Liver (tissue), 9 donors: ENCODE data around the gene TMPRSS9. TPM values are rescaled to one million over a fixed set of nuclear protein-coding genes. Genes with fewer than 3 reads are reported as not detected.

Source experiments
- DNase-seq: peaks from one replicate; pipeline ENCODE4 v3.0.0-alpha.2; 2017; ENCODE audit warnings: low spot score
- H3K27ac ChIP-seq, 2 donors: one replicate each; pipeline ENCODE4 v1.7.0; 2013; ENCODE audit warnings: inconsistent platforms in 2 of 2, low read length in 2 of 2, control low read depth in 1 of 2, low read depth in 1 of 2, mild to moderate bottlenecking in 1 of 2
- H3K27me3 ChIP-seq, 4 donors: one replicate each; pipeline versions ENCODE4 v1.6.1 to v1.7.0; 2013; ENCODE audit warnings: low read length in 3 of 4, inconsistent platforms in 1 of 4, mild to moderate bottlenecking in 1 of 4, moderate library complexity in 1 of 4; ENCODE audit not compliant: control insufficient read depth in 4 of 4, insufficient read depth in 4 of 4
- H3K36me3 ChIP-seq, 4 donors: one replicate each; pipeline versions ENCODE4 v1.6.1 to v1.7.0; 2013; ENCODE audit warnings: low read length in 3 of 4, mild to moderate bottlenecking in 3 of 4, low read depth in 1 of 4, moderate library complexity in 1 of 4; ENCODE audit not compliant: control insufficient read depth in 4 of 4, insufficient read depth in 3 of 4
- H3K4me1 ChIP-seq, 4 donors: one replicate each; pipeline versions ENCODE4 v1.6.1 to v1.7.0; 2013; ENCODE audit warnings: low read length in 3 of 4, mild to moderate bottlenecking in 3 of 4, moderate library complexity in 1 of 4; ENCODE audit not compliant: control insufficient read depth in 4 of 4, insufficient read depth in 4 of 4
- H3K4me3 ChIP-seq, 3 donors: one replicate each; pipeline versions ENCODE4 v1.6.1 to v1.7.0; 2013; ENCODE audit warnings: low read length in 3 of 3, control low read depth in 1 of 3, low read depth in 1 of 3, mild to moderate bottlenecking in 1 of 3
- H3K9ac ChIP-seq, 2 donors: one replicate each; pipeline ENCODE4 v1.7.0; 2013; ENCODE audit warnings: low read length in 2 of 2, mild to moderate bottlenecking in 2 of 2, moderate library complexity in 2 of 2, control low read depth in 1 of 2, low read depth in 1 of 2
- H3K9me3 ChIP-seq, 4 donors: one replicate each; pipeline versions ENCODE4 v1.6.1 to v1.7.0; 2013; ENCODE audit warnings: low read length in 3 of 4; ENCODE audit not compliant: control insufficient read depth in 4 of 4
- EGR1 ChIP-seq, 2 donors: IDR thresholded peaks; 2 replicates each; pipeline ENCODE4 v1.6.1; 2016 to 2018; ENCODE audit warnings: antibody characterized with exemption in 2 of 2, low read depth in 2 of 2
- FOXA2 ChIP-seq: IDR thresholded peaks from 2 replicates; pipeline ENCODE4 v1.6.1; 2016; ENCODE audit warnings: antibody characterized with exemption
- GABPA ChIP-seq, 2 donors: IDR thresholded peaks in 1 of 2; conservative IDR thresholded peaks in 1 of 2; 2 replicates each; pipeline ENCODE4 v1.6.1; 2016; ENCODE audit warnings: antibody characterized with exemption in 2 of 2, mild to moderate bottlenecking in 1 of 2, moderate library complexity in 1 of 2
- HNF4G ChIP-seq: IDR thresholded peaks from 2 replicates; pipeline ENCODE4 v1.6.1; 2016; ENCODE audit warnings: antibody characterized with exemption
- JUND ChIP-seq, 2 donors: IDR thresholded peaks; 2 replicates each; pipeline ENCODE4 v1.6.1; 2016; ENCODE audit warnings: antibody characterized with exemption in 2 of 2
- NR2F2 ChIP-seq: IDR thresholded peaks from 2 replicates; pipeline ENCODE4 v1.6.1; 2016; ENCODE audit warnings: antibody characterized with exemption
- RXRA ChIP-seq, 2 donors: IDR thresholded peaks; 2 replicates each; pipeline ENCODE4 v1.6.1; 2017 to 2018; ENCODE audit warnings: antibody characterized with exemption in 2 of 2, mild to moderate bottlenecking in 1 of 2
- TAF1 ChIP-seq: conservative IDR thresholded peaks from 2 replicates; pipeline ENCODE4 v1.6.1; 2016; ENCODE audit warnings: antibody characterized with exemption, mild to moderate bottlenecking
- YY1 ChIP-seq: IDR thresholded peaks from 2 replicates; pipeline ENCODE4 v1.6.1; 2016; ENCODE audit warnings: antibody characterized with exemption, mild to moderate bottlenecking
- WGBS: extraction: QIAGEN DNeasy Blood & Tissue Kit; methylation state at CpG from one replicate; pipeline ENCODE4 v1.1.7; 2013; 5-methylcytosine and 5-hydroxymethylcytosine counted together
- polyA plus RNA-seq, 2 donors: library from polyadenylated mRNA; stranded (reverse) in 1 of 2; unstranded in 1 of 2; fragments of 200-250 nt in 1 of 2; fragments of >200 nt in 1 of 2; fragmentation: Nextera tagmentation in 1 of 2; extraction: Ambion mirVana in 1 of 2; gene quantifications; one replicate each; pipeline versions ENCODE4 v1.2.1 to v1.2.3, GENCODE V29; 2013 to 2015
- total RNA-seq, 2 donors: library from RNA; depleted of rRNA; stranded (reverse); fragments of >200 nt; gene quantifications; one replicate each; pipeline ENCODE4 v1.2.3, GENCODE V29; 2014
- TF ChIP-seq, protein P1 (sequence below): fragments of 150-350 bp; IDR thresholded peaks from 2 replicates; pipeline ENCODE4 v1.5.1; 2017; ENCODE audit warnings: improper control_type of control experiment, low read depth, low read length; ENCODE audit not compliant: missing input control
- TF ChIP-seq, protein P2 (sequence below): IDR thresholded peaks from 2 replicates; pipeline ENCODE4 v1.6.1; 2016; ENCODE audit warnings: antibody characterized with exemption
- TF ChIP-seq, protein P3 (sequence below): IDR thresholded peaks from 2 replicates; pipeline ENCODE4 v1.6.1; 2016; ENCODE audit warnings: antibody characterized with exemption
- TF ChIP-seq, protein P4 (sequence below): IDR thresholded peaks from 2 replicates; pipeline ENCODE4 v1.6.1; 2016; ENCODE audit warnings: antibody characterized with exemption, mild to moderate bottlenecking
- donor health status: healthy.
- donor health status: healthy.
- donor health status: healthy.
- donor health status: healthy.
- donor health status: healthy.

Gene TMPRSS9
- total and polyA plus RNA-seq, 4 donors = 0.39 to 24.8 (median 1.5) TPM

DNA sequence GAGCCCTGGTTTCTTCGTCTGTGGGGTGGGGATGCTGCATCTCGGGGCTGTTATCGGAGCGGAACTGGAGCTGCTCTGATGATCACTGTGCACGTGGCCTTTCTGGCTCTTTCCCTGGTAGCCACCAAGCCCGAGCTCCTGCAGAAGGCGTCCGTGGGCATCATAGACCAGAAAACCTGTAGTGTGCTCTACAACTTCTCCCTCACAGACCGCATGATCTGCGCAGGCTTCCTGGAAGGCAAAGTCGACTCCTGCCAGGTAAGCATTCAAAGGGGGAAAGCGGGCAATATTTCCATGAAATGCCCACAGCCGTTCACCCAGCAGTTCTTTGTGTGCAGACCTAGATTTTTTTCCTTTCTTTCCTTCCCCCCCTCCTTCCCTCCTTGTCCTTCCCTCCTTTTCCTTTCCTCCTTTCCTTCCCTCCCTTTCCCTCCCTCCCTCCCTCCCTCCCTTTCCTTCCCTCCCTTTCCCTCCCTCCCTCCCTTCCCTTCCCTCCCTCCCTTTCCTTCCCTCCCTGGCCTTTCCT is 57.9 kb downstream of the TMPRSS9 start:
- Histone ChIP-seq H3K4me3 (no peak overlapping the region), H3K4me1 (peaks cover 5 to 6% (median 6%) of the 10 kb centered on the region in 4 donors), H3K27ac (no peak overlapping the region), H3K9me3 (no peaks in the 10 kb centered on the region), H3K9ac (no peak overlapping the region), H3K27me3 (no peaks in the 10 kb centered on the region), H3K36me3 (peaks cover 0 to 2% (median under 1%) of the 10 kb centered on the region in 4 donors)
- DNase-seq = no peak
- WGBS = 93% methylated on average over 13 of the region's 13 CpGs
- TF ChIP-seq, protein P1, sequence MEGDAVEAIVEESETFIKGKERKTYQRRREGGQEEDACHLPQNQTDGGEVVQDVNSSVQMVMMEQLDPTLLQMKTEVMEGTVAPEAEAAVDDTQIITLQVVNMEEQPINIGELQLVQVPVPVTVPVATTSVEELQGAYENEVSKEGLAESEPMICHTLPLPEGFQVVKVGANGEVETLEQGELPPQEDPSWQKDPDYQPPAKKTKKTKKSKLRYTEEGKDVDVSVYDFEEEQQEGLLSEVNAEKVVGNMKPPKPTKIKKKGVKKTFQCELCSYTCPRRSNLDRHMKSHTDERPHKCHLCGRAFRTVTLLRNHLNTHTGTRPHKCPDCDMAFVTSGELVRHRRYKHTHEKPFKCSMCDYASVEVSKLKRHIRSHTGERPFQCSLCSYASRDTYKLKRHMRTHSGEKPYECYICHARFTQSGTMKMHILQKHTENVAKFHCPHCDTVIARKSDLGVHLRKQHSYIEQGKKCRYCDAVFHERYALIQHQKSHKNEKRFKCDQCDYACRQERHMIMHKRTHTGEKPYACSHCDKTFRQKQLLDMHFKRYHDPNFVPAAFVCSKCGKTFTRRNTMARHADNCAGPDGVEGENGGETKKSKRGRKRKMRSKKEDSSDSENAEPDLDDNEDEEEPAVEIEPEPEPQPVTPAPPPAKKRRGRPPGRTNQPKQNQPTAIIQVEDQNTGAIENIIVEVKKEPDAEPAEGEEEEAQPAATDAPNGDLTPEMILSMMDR = no peak
- TF ChIP-seq YY1 (no peak), HNF4G (no peak), NR2F2 (no peak), JUND (IDR thresholded peaks at IDR 0.05) (no peak), TAF1 (no peak), GABPA (IDR thresholded peaks at IDR 0.05 in 1 of 2, conservative IDR thresholded peaks at IDR 0.05 in 1 of 2) (no peak)
- TF ChIP-seq, protein P2, sequence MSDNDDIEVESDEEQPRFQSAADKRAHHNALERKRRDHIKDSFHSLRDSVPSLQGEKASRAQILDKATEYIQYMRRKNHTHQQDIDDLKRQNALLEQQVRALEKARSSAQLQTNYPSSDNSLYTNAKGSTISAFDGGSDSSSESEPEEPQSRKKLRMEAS = no peak
- TF ChIP-seq, protein P3, sequence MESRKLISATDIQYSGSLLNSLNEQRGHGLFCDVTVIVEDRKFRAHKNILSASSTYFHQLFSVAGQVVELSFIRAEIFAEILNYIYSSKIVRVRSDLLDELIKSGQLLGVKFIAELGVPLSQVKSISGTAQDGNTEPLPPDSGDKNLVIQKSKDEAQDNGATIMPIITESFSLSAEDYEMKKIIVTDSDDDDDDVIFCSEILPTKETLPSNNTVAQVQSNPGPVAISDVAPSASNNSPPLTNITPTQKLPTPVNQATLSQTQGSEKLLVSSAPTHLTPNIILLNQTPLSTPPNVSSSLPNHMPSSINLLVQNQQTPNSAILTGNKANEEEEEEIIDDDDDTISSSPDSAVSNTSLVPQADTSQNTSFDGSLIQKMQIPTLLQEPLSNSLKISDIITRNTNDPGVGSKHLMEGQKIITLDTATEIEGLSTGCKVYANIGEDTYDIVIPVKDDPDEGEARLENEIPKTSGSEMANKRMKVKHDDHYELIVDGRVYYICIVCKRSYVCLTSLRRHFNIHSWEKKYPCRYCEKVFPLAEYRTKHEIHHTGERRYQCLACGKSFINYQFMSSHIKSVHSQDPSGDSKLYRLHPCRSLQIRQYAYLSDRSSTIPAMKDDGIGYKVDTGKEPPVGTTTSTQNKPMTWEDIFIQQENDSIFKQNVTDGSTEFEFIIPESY = no peak

DNA sequence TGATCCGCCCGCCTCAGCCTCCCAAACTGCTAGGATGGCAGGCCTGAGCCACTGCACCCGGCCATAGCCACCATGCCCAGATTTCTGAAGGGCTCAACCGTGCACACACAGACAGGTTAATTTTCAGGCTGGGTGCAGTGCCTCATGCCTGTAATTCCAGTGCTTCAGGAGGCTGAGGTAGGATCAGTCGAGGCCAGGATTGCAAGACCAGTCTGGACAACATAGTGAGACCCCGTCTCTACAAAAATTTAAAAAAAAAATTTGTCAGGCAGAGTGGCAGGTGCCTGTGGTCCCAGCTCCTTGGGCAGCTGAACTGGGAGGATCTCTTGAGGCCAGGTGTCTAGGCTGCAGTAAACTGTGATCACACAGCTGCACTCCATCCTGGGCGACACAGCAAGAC is 59.7 kb downstream of the TMPRSS9 start:
- H3K36me3 ChIP-seq = peaks cover 0 to 2% (median under 1%) of the 10 kb centered on the region in 4 donors
- WGBS = 96% methylated on average over 7 of the region's 7 CpGs
- H3K9me3 ChIP-seq = no peaks in the 10 kb centered on the region
- H3K4me1 ChIP-seq = peaks cover 5 to 6% (median 6%) of the 10 kb centered on the region in 4 donors
- no peaks in the 10 kb centered on the region for H3K27me3 ChIP-seq
- no peak overlapping the region for H3K9ac ChIP-seq
- TF ChIP-seq, protein P4, sequence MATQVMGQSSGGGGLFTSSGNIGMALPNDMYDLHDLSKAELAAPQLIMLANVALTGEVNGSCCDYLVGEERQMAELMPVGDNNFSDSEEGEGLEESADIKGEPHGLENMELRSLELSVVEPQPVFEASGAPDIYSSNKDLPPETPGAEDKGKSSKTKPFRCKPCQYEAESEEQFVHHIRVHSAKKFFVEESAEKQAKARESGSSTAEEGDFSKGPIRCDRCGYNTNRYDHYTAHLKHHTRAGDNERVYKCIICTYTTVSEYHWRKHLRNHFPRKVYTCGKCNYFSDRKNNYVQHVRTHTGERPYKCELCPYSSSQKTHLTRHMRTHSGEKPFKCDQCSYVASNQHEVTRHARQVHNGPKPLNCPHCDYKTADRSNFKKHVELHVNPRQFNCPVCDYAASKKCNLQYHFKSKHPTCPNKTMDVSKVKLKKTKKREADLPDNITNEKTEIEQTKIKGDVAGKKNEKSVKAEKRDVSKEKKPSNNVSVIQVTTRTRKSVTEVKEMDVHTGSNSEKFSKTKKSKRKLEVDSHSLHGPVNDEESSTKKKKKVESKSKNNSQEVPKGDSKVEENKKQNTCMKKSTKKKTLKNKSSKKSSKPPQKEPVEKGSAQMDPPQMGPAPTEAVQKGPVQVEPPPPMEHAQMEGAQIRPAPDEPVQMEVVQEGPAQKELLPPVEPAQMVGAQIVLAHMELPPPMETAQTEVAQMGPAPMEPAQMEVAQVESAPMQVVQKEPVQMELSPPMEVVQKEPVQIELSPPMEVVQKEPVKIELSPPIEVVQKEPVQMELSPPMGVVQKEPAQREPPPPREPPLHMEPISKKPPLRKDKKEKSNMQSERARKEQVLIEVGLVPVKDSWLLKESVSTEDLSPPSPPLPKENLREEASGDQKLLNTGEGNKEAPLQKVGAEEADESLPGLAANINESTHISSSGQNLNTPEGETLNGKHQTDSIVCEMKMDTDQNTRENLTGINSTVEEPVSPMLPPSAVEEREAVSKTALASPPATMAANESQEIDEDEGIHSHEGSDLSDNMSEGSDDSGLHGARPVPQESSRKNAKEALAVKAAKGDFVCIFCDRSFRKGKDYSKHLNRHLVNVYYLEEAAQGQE = no peak
- TF ChIP-seq EGR1 (IDR thresholded peaks at IDR 0.05; ENCODE audit: low read depth in 2 of 2) (no peak), HNF4G (no peak), NR2F2 (no peak), FOXA2 (no peak), RXRA (IDR thresholded peaks at IDR 0.05) (no peak), GABPA (IDR thresholded peaks at IDR 0.05 in 1 of 2, conservative IDR thresholded peaks at IDR 0.05 in 1 of 2) (no peak)
- TF ChIP-seq, protein P3 = no peak
- TF ChIP-seq, protein P1 = no peak
- no peak overlapping the region for H3K27ac ChIP-seq
- H3K4me3 ChIP-seq = no peak overlapping the region
- no peak for DNase-seq
